ENCODE data around the gene FIBP.
"Not testable (repeated sequence)": the region's sequence is repeated elsewhere in the genome, so short reads cannot be mapped to it uniquely, and the experiment has no call there.

FIBP gene

DNA sequence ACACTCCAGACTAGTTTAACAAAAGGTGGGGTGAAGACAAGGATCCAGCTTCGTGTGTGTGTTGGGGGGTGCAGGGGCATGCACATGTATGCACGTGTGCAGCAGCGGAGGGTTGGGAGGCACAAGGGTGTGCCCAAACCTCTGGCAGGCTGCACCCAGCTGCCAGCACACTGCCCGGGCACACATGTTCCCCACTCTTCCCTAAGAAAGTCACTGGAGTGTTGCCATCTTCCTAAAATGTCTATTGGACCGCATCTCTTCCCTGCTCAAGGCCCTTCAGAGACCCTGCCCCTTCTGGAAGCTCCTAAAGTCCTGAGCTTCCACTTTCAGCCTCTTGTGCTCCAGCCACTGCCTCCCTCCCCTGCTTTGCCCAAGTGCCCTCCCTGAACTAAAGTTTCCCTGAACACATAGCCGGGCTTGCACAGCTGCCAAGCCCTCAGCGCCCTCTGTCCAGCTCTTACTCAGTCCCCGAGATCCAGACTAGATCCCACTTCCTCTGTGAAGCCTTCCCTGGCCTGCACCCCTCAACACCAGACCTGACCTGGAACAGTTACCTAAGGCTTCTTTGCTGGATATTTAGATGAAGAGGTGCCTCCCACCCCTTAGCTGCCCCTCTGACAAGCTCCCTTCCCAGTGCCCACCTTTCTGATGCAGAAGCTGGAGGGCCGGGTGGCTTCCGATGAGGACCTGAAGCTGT, 36.3 kb downstream of the FIBP start:
- DNase-seq (ENCODE audit: low spot score): no peak
- Histone ChIP-seq H3K27ac (no peak overlapping the region), H3K4me3 (no peak overlapping the region)
- TF ChIP-seq, protein P1, sequence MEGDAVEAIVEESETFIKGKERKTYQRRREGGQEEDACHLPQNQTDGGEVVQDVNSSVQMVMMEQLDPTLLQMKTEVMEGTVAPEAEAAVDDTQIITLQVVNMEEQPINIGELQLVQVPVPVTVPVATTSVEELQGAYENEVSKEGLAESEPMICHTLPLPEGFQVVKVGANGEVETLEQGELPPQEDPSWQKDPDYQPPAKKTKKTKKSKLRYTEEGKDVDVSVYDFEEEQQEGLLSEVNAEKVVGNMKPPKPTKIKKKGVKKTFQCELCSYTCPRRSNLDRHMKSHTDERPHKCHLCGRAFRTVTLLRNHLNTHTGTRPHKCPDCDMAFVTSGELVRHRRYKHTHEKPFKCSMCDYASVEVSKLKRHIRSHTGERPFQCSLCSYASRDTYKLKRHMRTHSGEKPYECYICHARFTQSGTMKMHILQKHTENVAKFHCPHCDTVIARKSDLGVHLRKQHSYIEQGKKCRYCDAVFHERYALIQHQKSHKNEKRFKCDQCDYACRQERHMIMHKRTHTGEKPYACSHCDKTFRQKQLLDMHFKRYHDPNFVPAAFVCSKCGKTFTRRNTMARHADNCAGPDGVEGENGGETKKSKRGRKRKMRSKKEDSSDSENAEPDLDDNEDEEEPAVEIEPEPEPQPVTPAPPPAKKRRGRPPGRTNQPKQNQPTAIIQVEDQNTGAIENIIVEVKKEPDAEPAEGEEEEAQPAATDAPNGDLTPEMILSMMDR (IDR thresholded peaks at IDR 0.05): no peak

DNA sequence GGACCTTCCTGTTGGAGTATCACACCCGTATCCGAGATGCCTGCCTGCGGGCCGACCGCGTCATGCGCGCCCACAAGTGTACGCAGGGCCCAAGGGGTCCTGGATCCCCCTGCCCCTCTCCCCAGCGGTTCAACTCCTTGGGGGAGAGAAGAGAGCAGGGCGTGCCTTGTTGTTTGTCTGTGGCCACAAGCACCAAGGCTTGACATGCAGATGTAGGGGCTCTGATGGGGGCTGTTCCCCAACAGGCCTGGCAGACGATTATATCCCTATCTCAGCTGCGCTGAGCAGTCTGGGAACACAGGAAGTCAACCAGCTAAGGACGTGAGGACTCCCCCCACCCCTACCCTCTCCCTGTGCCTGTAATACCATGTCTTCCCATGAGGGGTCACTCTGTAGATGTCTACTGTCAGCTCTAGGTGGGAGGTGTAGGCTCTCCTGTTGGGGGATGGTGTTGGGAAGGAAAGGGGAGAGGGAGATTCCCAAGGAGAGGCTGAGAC, 37.1 kb downstream of the FIBP start:
- no peak overlapping the region for H3K27ac ChIP-seq
- no peak for DNase-seq (ENCODE audit: low spot score)
- no peak overlapping the region for H3K4me3 ChIP-seq
- TF ChIP-seq, protein P1 (IDR thresholded peaks at IDR 0.05): no peak

DNA sequence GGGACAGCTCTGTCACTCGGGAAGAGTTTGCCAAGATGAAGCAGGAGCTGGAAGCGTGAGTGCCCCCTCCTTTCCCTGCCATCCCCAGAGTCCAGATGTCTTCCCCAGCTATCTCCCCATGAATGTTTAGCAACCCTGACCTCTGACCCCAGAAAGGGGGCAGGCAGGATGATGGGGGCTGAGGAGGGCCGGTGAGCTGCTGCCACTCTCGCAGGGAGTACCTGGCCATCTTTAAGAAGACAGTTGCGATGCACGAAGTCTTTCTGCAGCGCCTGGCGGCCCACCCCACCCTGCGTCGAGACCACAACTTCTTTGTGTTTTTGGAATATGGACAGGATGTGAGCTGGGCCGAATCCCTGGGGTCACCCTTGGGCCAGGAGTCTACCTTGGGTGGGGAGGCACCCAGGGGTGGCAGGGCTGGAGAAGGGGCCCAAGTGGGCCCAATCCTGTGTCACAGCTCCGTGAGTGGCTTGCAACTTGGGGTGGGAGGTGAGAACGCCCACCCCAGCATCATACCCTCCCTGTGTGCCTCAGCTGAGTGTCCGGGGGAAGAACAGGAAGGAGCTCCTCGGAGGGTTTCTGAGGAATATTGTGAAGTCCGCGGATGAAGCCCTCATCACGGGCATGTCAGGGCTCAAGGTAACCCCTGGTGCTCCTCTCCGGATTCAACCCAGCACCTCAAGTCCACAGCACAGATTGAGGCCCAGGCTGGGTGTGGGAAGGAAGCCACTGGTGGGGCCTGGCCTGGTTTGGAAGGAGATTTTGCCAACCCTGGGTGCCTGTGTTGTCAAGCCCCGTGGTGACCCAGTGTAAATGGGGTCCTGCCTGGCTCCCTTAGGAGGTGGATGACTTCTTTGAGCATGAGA, 37.8 kb downstream of the FIBP start:
- TF ChIP-seq, protein P1 (IDR thresholded peaks at IDR 0.05): no peak
- no peak for DNase-seq (ENCODE audit: low spot score)

DNA sequence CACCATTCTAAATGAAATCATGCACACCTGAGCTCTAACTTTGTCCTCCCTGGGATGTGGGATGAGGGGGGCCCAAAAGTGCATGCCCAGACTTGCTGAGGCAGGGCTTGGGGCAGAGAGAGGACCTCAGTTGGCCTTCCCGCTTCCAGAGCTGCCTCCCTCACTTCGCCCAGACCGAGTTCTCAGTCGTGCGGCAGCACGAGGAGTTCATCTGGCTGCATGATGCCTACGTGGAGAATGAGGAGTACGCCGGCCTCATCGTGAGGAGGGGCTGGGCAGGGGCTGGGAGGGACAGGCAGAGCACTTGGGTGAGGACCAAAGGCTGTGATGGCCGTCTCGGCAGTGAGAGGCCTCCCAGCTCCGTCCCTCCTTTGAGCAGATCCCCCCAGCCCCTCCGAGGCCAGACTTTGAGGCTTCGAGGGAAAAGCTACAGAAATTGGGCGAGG, 38.5 kb downstream of the FIBP start:
- no peak overlapping the region for H3K27ac ChIP-seq
- H3K4me3 ChIP-seq: no peak overlapping the region
- no peak for DNase-seq (ENCODE audit: low spot score)
- TF ChIP-seq, protein P1 (IDR thresholded peaks at IDR 0.05): no peak

More for the DNA sequence above, 37.8 kb downstream of the FIBP start:
- no peak overlapping the region for H3K27ac ChIP-seq
- H3K4me3 ChIP-seq: no peak overlapping the region

DNA sequence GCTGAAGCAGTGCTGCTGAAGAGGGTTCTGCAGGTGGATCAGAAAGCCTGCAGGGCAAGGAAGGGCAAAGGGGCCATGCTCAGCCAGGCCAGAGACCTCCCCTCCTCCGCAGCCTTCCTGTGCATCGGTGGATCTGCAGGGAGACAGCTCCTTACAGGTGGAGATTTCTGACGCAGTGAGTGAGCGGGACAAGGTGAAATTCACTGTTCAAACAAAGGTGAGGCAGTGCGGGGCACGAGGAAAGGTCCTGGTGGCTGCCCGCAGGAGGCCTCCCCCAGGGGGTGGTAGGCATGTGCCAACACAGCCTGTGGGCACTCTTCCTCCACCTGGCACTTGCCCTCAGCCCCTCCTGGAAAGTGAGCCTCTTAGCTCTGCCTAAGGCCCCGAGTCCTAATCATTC, 38.9 kb downstream of the FIBP start:
- TF ChIP-seq, protein P1 (IDR thresholded peaks at IDR 0.05): no peak
- no peak overlapping the region for H3K4me3 ChIP-seq
- DNase-seq (ENCODE audit: low spot score): no peak
- H3K27ac ChIP-seq: no peak overlapping the region

DNA sequence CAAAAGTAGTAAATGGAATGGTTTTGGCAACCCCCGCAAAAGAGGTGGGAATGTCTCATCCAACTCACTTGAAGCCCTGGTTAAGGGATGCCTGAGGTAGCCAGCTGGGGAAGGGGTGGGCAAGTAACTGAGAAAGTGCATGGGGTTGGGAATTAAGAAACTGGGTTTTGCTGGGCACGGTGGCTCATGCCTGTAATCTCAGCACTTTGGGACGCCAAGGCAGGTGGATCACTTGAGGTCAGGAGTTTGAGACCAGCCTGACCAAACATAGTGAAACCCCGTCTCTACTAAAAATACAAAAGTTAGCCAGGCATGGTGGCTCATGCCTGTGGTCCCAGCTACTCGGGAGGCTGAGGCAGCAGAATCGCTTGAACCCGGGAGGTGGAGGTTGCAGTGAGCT, 39.6 kb downstream of the FIBP start:
- not testable (repeated sequence) for DNase-seq (ENCODE audit: low spot score); H3K4me3 ChIP-seq; H3K27ac ChIP-seq

DNA sequence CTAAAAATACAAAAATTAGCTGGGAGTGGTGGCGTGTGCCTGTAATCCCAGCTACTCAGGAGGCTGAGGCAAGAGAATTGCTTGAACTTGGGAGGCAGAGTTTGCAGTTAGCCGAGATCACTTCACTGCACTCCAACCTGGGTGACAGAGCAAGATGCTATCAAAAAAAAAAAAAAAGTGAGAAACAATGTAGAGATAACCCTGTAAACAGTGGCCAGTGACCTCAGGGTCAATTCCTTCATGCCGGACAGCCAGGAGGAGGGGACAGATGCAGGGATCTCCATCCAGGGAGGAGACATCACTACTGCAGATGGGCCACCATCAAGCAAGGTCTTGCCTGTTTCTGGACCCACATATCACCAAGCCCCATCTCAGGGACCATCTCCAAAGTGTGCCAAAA, 40.5 kb downstream of the FIBP start:
- H3K27ac ChIP-seq: no peak overlapping the region

More for the DNA sequence above, 40.5 kb downstream of the FIBP start:
- TF ChIP-seq, protein P1 (IDR thresholded peaks at IDR 0.05): no peak
- H3K4me3 ChIP-seq: no peak overlapping the region
- DNase-seq (ENCODE audit: low spot score): no peak

Data from coronary artery (tissue), 2 donors.